SK-N-MC (cell line): Measurements from ENCODE around the gene LTO1.

ENCODE experiments used
- EZH2 ChIP-seq: fragments of 200-600 bp; sonication (generic); IDR thresholded peaks from one replicate; pipeline ENCODE4 v1.6.1; 2017; ENCODE audit warnings: antibody characterized with exemption
- POLR2AphosphoS5 ChIP-seq: IDR thresholded peaks from 2 replicates; pipeline ENCODE4 v1.6.1; 2012; ENCODE audit warnings: mild to moderate bottlenecking, low read depth, low read length, borderline replicate concordance

DNA sequence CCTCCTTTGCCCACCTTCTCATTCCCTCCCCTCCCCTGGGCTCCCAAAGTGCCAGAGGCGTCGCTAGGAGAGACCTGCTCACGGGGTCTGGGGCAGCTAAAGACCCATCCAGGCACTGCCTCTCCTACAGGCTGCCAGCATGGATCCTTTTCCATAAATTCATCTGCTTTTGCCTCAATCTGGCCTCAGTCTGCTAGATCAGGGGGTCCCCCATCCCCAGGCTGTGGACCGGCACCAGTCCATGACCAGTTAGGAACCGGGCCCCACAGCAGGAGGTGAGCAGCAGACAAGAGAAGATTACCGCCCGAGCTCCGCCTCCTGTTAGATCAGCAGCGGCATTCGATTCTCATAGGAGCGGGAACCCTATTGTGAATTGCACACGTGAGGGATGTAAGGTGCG, 12.3 kb downstream of the LTO1 start:
- TF ChIP-seq POLR2AphosphoS5 (no peak), EZH2 (no peak)
